HepG2 (cell line): ENCODE data around the gene TEKTIP1. TPM values are rescaled to one million over a fixed set of nuclear protein-coding genes. Genes with fewer than 3 reads are reported as not detected.
A peak's percentile ranks its signal among the peaks of the same experiment; 100 is the strongest.

ENCODE experiments used
- DRAP1 ChIP-seq: IDR thresholded peaks from 2 replicates; pipeline ENCODE4 v1.6.1; 2016; ENCODE audit warnings: missing genetic modification reagents, missing compliant biosample characterization
- E2F1 ChIP-seq: sonication (generic); formaldehyde crosslinking; IDR thresholded peaks from 2 replicates; pipeline ENCODE4 v1.5.0; 2020; ENCODE audit warnings: missing genetic modification reagents
- IRF2 ChIP-seq: IDR thresholded peaks from 2 replicates; pipeline ENCODE4 v1.6.1; 2018; ENCODE audit warnings: missing genetic modification reagents, missing compliant biosample characterization
- KIAA2018 ChIP-seq: sonication (generic); formaldehyde crosslinking; IDR thresholded peaks from 2 replicates; pipeline ENCODE4 v1.5.0; 2020; ENCODE audit warnings: mild to moderate bottlenecking, missing genetic modification reagents, borderline replicate concordance
- PAF1 ChIP-seq: IDR thresholded peaks from 2 replicates; pipeline ENCODE4 v1.6.1; 2016; ENCODE audit warnings: missing genetic modification reagents, missing compliant biosample characterization
- RNF219 ChIP-seq: sonication (generic); formaldehyde crosslinking; IDR thresholded peaks from 2 replicates; pipeline ENCODE4 v1.5.0; 2020; ENCODE audit warnings: mild to moderate bottlenecking, missing genetic modification reagents
- THRA ChIP-seq: sonication (generic); formaldehyde crosslinking; IDR thresholded peaks from 2 replicates; pipeline ENCODE4 v1.4.0; 2020; ENCODE audit warnings: missing genetic modification reagents, borderline replicate concordance
- ZNF589 ChIP-seq: sonication (generic); formaldehyde crosslinking; conservative IDR thresholded peaks from 2 replicates; pipeline ENCODE4 v1.8.0; 2022; ENCODE audit warnings: mild to moderate bottlenecking, moderate library complexity, missing genetic modification reagents
- ZNF615 ChIP-seq: sonication (generic); formaldehyde crosslinking; IDR thresholded peaks from 2 replicates; pipeline ENCODE4 v1.5.0; 2020; ENCODE audit warnings: mild to moderate bottlenecking, missing genetic modification reagents, borderline replicate concordance
- ZNF766 ChIP-seq: sonication (generic); formaldehyde crosslinking; IDR thresholded peaks from 2 replicates; pipeline ENCODE4 v1.5.0; 2020; ENCODE audit warnings: missing genetic modification reagents, borderline replicate concordance
- polyA plus RNA-seq, 8 experiments: library from polyadenylated mRNA; depleted of rRNA in 3 of 8; stranded (reverse) in 7 of 8; unstranded in 1 of 8; fragments of >200 nt; fragmentation: Illumina TruSeq in 4 of 8; extraction: Trizol in 4 of 8; gene quantifications; 2 replicates each; pipeline versions ENCODE4 v1.2.1 to v1.2.3, GENCODE V29; 2011 to 2016; ENCODE audit warnings: low read depth in 4 of 8, missing spikeins in 1 of 8, mixed read lengths in 1 of 8; ENCODE audit not compliant: insufficient read depth in 1 of 8
- total RNA-seq, 5 experiments: library from RNA; depleted of rRNA; stranded (reverse); fragments of >200 nt; fragmentation: Illumina TruSeq; extraction: Trizol; gene quantifications; 2 replicates each; pipeline ENCODE4 v1.2.3, GENCODE V29; 2016; ENCODE audit warnings: low read depth in 1 of 5
- TF ChIP-seq, protein P1 (sequence below): sonication (generic); formaldehyde crosslinking; IDR thresholded peaks from 2 replicates; pipeline ENCODE4 v1.4.0; 2020; ENCODE audit warnings: missing genetic modification reagents, mild to moderate bottlenecking, borderline replicate concordance
- TF ChIP-seq, protein P2 (sequence below): sonication (generic); formaldehyde crosslinking; IDR thresholded peaks from 2 replicates; pipeline ENCODE4 v1.4.0; 2020; ENCODE audit warnings: mild to moderate bottlenecking, low read depth, missing genetic modification reagents

The TEKTIP1 gene
- total and polyA plus RNA-seq, 2 of the 13 experiments (the other 11 are each of a cell fraction or from before 2014, with no cell fraction given): not detected

DNA sequence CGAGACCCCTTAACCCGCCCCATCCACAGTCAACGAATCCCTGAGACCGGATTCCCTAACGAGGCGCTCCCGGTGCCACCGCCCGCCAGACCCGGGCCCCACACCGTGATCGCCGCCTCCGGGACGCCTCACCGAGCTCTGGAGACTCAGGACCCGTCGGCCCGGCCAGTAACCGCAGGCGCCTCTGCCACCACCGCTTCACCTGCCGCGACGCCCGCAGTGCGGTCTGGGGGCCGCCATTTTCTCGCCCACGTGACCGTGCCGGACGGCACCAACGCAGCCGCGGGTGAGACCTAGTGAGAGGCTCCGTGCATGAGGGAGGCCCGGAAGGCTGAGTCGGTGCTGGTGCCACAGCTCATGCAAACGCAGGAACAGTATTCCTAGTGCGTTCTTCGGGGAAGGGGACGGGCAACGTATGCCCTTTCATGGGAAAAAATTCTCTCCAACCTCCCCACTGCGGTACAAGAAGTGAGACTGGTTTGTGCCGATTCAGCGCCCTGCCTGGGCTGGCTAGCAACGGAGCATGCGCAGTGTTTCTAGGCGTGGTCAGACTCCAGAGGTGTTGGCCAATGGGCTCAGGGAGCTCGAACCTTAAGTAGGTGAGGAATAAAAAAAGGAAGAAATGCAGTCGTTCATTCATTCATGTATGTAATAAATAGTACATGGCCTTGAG is 38.4 kb upstream of the TEKTIP1 start, which contains the start of gene DOHH (continued):
- TF ChIP-seq KIAA2018 (CRISPR knock-in tag) (peak; percentile 89), IRF2 (no peak; the same call in 1 of the 2 replicates), ZNF766 (CRISPR knock-in tag) (no peak; the same call in 1 of the 2 replicates), E2F1 (CRISPR knock-in tag) (no peak), THRA (CRISPR knock-in tag) (no peak), RNF219 (CRISPR knock-in tag) (no peak), ZNF589 (peak; percentile 89), DRAP1 (CRISPR knock-in tag) (peak; percentile 70; the same call in 1 of the 2 replicates), PAF1 (no peak), ZNF615 (CRISPR knock-in tag) (no peak)
- TF ChIP-seq, protein P1, sequence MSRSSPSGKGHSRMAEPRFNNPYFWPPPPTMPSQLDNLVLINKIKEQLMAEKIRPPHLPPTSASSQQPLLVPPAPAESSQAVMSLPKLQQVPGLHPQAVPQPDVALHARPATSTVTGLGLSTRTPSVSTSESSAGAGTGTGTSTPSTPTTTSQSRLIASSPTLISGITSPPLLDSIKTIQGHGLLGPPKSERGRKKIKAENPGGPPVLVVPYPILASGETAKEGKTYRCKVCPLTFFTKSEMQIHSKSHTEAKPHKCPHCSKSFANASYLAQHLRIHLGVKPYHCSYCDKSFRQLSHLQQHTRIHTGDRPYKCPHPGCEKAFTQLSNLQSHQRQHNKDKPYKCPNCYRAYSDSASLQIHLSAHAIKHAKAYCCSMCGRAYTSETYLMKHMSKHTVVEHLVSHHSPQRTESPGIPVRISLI (CRISPR knock-in tag): no peak; the same call in 1 of the 2 replicates
- TF ChIP-seq, protein P2, sequence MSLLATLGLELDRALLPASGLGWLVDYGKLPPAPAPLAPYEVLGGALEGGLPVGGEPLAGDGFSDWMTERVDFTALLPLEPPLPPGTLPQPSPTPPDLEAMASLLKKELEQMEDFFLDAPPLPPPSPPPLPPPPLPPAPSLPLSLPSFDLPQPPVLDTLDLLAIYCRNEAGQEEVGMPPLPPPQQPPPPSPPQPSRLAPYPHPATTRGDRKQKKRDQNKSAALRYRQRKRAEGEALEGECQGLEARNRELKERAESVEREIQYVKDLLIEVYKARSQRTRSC: no peak
